ENCODE data around the gene CADM2.

DNA sequence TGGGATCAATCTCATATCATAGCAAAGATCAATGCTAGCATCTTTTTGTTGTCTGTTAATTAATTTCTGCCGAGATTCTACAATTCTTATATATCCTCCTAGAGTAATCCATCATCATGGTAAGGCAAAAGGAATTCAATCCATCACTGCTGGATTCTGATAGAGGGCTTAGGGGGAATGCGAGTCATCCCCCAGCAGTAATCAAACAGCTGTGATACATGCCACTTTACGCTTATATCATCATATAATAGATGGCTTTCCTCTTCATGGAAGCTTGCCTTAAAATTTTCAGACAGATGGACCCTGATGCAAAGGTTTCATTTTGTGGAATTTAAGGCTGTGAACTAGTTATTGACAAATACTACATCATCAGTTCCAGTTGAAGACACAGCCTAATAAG is 645.9 kb downstream of the CADM2 start:
- TF ChIP-seq CTCF (conservative IDR thresholded peaks at IDR 0.05; ENCODE audit: low read depth in 2 of 2) (no peak), EZH2 (IDR thresholded peaks at IDR 0.05; ENCODE audit: low read depth, unreplicated experiment) (no peak), REST (IDR thresholded peaks at IDR 0.05; ENCODE audit: unreplicated experiment) (no peak), JUNB (IDR thresholded peaks at IDR 0.05; ENCODE audit: unreplicated experiment) (no peak), EZH2phosphoT487 (IDR thresholded peaks at IDR 0.05; ENCODE audit: unreplicated experiment) (no peak), ZNF114 (CRISPR knock-in tag; IDR thresholded peaks at IDR 0.05) (no peak), POLR2AphosphoS5 (IDR thresholded peaks at IDR 0.05; ENCODE audit: low read depth) (no peak), STAT1 (IDR thresholded peaks at IDR 0.05; ENCODE audit: unreplicated experiment) (no peak), CREB1 (CRISPR knock-in tag; IDR thresholded peaks at IDR 0.05; ENCODE audit: low read depth) (no peak), NANOG (IDR thresholded peaks at IDR 0.05; ENCODE audit: borderline replicate concordance) (no peak)
- TF ChIP-seq, protein P1, sequence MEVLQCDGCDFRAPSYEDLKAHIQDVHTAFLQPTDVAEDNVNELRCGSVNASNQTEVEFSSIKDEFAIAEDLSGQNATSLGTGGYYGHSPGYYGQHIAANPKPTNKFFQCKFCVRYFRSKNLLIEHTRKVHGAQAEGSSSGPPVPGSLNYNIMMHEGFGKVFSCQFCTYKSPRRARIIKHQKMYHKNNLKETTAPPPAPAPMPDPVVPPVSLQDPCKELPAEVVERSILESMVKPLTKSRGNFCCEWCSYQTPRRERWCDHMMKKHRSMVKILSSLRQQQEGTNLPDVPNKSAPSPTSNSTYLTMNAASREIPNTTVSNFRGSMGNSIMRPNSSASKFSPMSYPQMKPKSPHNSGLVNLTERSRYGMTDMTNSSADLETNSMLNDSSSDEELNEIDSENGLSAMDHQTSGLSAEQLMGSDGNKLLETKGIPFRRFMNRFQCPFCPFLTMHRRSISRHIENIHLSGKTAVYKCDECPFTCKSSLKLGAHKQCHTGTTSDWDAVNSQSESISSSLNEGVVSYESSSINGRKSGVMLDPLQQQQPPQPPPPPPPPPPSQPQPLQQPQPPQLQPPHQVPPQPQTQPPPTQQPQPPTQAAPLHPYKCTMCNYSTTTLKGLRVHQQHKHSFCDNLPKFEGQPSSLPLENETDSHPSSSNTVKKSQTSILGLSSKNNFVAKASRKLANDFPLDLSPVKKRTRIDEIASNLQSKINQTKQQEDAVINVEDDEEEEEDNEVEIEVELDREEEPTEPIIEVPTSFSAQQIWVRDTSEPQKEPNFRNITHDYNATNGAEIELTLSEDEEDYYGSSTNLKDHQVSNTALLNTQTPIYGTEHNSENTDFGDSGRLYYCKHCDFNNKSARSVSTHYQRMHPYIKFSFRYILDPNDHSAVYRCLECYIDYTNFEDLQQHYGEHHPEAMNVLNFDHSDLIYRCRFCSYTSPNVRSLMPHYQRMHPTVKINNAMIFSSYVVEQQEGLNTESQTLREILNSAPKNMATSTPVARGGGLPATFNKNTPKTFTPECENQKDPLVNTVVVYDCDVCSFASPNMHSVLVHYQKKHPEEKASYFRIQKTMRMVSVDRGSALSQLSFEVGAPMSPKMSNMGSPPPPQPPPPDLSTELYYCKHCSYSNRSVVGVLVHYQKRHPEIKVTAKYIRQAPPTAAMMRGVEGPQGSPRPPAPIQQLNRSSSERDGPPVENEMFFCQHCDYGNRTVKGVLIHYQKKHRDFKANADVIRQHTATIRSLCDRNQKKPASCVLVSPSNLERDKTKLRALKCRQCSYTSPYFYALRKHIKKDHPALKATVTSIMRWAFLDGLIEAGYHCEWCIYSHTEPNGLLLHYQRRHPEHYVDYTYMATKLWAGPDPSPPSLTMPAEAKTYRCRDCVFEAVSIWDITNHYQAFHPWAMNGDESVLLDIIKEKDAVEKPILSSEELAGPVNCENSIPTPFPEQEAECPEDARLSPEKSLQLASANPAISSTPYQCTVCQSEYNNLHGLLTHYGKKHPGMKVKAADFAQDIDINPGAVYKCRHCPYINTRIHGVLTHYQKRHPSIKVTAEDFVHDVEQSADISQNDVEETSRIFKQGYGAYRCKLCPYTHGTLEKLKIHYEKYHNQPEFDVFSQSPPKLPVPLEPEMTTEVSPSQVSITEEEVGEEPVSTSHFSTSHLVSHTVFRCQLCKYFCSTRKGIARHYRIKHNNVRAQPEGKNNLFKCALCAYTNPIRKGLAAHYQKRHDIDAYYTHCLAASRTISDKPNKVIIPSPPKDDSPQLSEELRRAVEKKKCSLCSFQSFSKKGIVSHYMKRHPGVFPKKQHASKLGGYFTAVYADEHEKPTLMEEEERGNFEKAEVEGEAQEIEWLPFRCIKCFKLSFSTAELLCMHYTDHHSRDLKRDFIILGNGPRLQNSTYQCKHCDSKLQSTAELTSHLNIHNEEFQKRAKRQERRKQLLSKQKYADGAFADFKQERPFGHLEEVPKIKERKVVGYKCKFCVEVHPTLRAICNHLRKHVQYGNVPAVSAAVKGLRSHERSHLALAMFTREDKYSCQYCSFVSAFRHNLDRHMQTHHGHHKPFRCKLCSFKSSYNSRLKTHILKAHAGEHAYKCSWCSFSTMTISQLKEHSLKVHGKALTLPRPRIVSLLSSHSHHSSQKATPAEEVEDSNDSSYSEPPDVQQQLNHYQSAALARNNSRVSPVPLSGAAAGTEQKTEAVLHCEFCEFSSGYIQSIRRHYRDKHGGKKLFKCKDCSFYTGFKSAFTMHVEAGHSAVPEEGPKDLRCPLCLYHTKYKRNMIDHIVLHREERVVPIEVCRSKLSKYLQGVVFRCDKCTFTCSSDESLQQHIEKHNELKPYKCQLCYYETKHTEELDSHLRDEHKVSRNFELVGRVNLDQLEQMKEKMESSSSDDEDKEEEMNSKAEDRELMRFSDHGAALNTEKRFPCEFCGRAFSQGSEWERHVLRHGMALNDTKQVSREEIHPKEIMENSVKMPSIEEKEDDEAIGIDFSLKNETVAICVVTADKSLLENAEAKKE (CRISPR knock-in tag; IDR thresholded peaks at IDR 0.05), result no peak
